ENCODE results near the gene SLC15A4.
"Not testable (repeated sequence)": the region's sequence is repeated elsewhere in the genome, so short reads cannot be mapped to it uniquely, and the experiment has no call there.

Gene SLC15A4

GRCh38 chr12:128843538-128843937 is 19.8 kb upstream of the SLC15A4 start:
- no peak overlapping the region for H3K4me3 ChIP-seq (replicated peaks; ENCODE audit: low read depth, low read length)
- no peak for TF ChIP-seq CTCF (IDR thresholded peaks at IDR 0.05; ENCODE audit: low read depth, low read length, missing control alignments)
- DNase-seq (ENCODE audit: extremely low read depth, low read depth), result no peak

GRCh38 chr12:128842579-128842978 is 18.8 kb upstream of the SLC15A4 start:
- no peak overlapping the region for H3K4me3 ChIP-seq (replicated peaks; ENCODE audit: low read depth, low read length)
- TF ChIP-seq CTCF (IDR thresholded peaks at IDR 0.05; ENCODE audit: low read depth, low read length, missing control alignments), result no peak
- no peak for DNase-seq (ENCODE audit: extremely low read depth, low read depth)

- H3K4me3 ChIP-seq (replicated peaks; ENCODE audit: low read depth, low read length), result no peak overlapping the region
- no peak for DNase-seq (ENCODE audit: extremely low read depth, low read depth)
- TF ChIP-seq CTCF (IDR thresholded peaks at IDR 0.05; ENCODE audit: low read depth, low read length, missing control alignments), result no peak
Measured at GRCh38 chr12:128840862-128841468, 17.2 kb upstream of the SLC15A4 start.

DNA sequence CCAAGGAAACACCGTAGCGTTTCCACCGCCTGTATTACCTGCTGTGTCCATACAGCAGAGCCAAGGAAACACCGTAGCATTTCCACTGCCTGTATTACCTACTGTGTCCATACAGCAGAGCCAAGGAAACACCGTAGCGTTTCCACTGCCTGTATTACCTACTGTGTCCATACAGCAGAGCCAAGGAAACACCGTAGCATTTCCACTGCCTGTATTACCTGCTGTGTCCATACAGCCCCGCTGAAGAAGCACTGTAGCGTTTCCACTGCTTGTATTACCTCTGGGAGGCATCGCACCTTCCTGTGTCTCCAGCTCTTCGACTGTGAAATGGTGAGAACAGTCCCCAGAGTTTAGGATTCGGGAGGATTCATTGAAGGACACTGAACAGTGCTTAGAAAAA is 16.1 kb upstream of the SLC15A4 start:
- not testable (repeated sequence) for DNase-seq (ENCODE audit: extremely low read depth, low read depth)

GRCh38 chr12:128833418-128833817 is 9.7 kb upstream of the SLC15A4 start:
- H3K4me3 ChIP-seq (replicated peaks; ENCODE audit: low read depth, low read length), result no peak overlapping the region
- DNase-seq (ENCODE audit: extremely low read depth, low read depth), result no peak
- TF ChIP-seq CTCF (IDR thresholded peaks at IDR 0.05; ENCODE audit: low read depth, low read length, missing control alignments), result no peak

More for the DNA sequence above, 16.1 kb upstream of the SLC15A4 start:
- not testable (repeated sequence) for H3K4me3 ChIP-seq (replicated peaks; ENCODE audit: low read depth, low read length)

DNA sequence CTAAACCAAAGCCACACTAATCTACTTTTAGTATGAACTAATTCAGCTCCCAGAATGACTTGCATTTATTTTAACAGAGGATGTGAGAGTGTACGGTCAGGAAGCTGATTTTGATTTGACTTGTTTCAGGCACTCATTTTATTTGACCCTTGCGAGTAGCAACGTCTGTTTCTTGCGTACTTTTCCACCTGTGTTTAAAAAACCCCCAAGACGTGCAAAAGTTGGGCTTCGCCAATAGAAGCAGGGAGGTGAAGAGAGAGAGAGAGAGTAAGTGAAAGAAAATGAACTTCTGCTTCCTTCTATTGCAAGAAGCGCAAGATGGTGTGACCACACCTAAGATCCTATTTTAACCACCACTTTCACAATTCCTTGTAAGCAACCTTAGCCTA is 6.7 kb upstream of the SLC15A4 start:
- DNase-seq (ENCODE audit: extremely low read depth, low read depth), result no peak
- no peak for TF ChIP-seq CTCF (IDR thresholded peaks at IDR 0.05; ENCODE audit: low read depth, low read length, missing control alignments)
- no peak overlapping the region for H3K4me3 ChIP-seq (replicated peaks; ENCODE audit: low read depth, low read length)

DNA sequence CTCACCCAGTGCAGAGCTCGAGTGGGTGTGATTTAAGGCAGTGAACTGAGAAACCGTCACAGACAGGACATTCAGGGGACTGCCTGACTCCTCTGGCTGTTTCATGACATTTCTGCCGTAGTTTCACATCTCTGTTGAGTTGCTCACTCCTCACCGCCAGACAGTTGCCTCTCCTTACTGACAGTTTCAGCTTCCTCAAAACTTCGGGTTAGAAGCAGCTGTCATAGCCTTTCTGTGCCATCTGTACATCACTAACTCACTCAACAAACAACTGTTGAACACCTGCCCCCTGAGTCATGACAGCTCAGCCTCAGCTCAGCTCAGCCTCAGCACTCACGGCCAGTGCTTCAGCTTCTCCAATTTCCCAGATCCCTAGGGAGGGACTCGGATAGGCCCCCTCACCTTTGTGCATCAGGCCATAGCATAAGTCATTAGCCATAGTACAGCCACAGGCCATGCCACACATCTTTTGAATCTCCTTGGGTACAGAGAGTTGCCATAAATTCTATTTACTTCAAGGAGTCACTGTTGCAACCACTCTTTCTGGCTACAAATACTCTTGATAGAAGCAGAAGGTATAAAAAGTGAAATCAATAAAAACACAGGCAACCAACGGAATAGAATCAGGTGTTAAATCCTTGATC is 6.2 kb upstream of the SLC15A4 start:
- DNase-seq (ENCODE audit: extremely low read depth, low read depth), result no peak
- TF ChIP-seq CTCF (IDR thresholded peaks at IDR 0.05; ENCODE audit: low read depth, low read length, missing control alignments), result no peak
- H3K4me3 ChIP-seq (replicated peaks; ENCODE audit: low read depth, low read length), result no peak overlapping the region
